HG03159 (cell line): ENCODE results near the gene CSNK1G3.

ENCODE experiments used
- ATAC-seq: cut with Tn5 transposase; IDR thresholded peaks from one replicate; pipeline ENCODE4 v1.9.1; 2021; ENCODE audit warnings: mild to moderate bottlenecking, moderate library complexity; ENCODE audit not compliant: unreplicated experiment

CSNK1G3 gene

DNA sequence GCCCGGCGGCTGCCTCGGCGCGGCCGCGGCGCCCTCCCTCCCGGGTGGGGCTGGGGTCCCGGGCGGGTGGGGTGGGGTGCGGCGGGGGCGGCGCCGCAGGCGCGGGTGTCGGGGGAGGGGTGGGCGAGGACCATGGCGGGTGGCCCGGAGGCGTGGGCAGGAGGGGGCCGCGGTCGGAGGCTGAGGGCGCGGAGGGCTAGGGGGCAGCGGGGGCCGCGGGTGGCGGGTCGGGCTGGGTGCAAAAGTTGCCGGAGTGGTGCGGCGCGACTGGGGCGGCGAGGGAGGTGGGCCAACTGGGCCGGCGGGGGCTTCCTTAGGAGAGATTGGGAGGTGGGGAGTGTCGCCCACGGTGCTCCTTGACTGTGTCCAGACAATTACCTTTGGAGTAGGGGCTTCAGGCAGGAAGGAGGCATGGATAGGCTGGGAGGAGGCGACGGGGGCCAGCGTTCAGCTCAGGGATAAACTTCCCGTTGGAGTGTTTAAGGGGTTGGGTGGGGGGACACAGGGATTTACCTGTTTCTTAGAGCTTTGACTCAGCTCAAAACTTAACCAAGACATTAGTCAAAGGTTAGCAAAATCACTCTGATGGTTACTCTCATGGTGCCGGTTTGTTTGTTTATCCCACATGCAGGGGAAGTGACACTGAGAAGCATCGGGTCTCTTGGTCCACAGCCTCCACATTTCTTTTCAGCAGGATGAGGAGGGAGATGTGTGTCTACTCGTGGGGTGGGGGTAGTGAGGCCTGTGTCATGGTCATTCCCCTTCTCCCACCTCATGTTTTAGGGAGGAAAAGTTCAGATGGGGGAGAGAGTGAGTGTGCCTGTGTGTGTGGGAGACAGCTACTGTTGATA, 859 bp downstream of the CSNK1G3 start:
- peak; percentile 24 for ATAC-seq

DNA sequence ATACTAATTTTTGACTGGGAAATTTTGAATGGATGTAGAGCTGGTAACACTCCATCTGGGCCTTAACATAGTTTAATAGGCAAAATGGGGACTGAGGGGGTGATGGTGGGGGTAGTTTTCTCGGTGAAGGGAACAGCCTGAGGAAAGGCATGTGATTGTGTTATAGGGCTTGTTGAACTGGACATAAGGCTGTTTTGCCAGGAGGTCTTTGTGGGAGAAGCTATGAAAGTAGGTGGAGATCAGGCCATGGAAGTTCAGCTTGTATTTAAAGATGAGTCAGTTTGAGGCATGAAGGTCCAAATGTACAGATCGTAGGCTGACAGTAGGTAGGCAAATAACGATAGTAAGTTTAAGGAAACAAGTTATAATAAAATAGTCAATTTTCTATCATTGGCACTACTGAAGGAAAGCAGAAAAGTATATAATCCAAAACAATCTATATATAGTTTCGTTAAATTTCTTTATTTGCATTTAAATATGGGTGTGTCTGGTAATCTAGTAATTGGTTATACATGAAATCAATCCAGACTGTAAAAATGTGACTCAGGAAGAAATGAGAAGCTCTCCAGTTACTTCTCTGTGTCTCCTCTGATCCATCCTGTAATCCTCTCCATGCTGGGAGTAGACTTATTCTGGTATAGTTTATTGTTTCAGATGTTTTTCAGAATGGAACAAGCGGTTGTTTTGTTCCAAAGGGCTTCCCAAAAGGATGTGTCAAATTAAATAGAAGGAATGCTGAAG, 2.8 kb downstream of the CSNK1G3 start:
- no peak for ATAC-seq

DNA sequence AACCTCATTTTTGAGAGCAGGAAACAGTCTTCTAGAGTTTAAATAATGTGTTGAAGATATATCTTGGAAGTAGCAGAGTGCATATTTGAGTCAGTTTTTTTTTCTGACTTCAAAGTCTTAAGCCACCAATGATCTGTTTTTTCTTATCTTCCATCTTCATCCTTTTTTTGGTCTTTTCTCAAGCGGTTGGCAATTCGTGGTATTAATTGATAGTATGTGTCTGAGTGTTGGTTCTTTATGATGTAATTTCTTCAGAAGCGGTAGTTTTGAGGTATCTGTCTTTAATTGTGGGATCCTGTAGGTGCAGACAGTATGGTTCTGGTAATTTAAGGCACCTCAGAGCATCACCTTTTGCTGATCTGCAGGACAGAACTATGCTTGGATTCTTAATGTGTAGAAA, 3.9 kb downstream of the CSNK1G3 start:
- no peak for ATAC-seq

DNA sequence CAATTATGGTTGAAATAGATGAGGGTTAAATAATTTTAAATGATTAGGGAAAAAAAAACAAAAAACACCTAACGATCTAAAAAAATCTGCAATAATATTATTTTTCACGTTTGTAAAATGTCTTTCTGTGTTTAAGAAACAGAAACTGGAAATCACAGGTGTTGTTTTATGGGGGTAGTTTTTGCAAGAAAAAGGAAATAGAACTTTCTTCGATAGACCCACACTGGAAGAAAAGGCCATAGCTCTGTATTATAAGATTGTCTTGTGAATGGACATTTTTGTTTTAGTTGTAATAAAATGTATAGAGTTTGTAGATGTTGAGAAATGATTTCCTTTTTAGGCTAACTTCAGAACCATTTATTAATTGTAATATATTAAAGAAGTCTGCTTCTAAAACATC, 5.5 kb downstream of the CSNK1G3 start:
- no peak for ATAC-seq

DNA sequence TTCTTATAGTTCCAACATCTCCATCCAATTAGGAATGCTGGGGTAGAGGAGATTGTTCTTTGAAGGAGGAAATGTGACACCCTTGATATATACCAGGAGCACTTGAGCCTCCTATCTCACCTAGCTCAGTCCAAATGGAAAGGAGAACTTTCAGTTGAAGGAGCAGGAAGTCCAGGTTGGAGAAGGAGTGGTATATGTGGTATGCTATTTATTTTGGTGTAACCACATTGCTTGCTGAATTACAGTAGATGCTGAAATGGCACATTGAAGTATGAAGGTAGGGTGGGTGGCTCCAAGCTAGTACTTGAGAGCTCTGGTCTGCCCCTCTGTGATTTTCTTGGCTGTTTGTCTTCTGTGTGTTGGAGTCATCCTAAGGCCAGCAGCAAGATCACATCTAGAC, 6.1 kb downstream of the CSNK1G3 start:
- peak; percentile 32 for ATAC-seq

DNA sequence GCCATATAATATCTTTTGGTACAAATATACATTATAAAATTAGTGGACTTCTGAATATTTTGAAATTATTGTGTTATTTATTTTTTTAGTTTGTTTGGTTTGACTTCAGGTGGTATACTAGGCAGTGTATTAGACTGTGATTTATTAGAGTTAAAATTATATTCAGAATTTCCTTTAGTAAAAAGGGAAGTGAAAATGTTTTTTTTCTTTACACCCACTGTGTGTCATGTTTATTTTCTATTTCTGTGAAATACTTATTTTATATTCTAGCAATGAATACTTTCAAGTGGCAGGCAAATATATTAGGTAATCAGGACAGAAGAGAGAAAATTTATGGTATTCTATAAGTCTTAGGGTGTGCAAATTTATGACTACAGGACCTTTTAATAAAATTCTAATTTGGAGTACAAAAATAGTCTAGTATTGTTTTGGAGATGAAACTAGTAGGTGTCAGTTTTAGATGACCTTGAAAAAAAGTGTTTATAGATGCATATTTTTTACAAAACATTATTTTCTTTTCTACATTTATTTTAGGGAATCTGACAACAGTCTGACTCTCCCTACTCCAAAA, 8.8 kb downstream of the CSNK1G3 start:
- ATAC-seq: peak; percentile 71

DNA sequence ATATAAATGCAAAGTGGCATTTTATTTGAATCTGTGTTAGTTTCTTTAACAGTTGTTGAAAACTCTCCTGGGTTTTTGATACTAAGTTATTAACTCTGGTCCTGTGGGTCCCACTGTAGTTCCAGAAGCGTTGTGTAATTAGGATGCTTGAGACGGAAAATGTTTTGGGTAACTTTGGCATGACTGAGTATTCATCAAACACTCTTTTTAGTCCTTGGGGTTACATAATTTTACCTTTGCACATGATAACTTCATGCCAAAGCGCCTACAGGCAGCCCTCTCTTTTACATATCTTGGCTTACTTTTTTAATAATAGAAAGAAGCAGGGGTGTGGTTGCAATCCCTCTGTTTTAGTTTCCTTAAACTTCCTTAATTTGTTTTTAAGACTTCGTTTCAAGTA, 12.2 kb downstream of the CSNK1G3 start:
- ATAC-seq: no peak

DNA sequence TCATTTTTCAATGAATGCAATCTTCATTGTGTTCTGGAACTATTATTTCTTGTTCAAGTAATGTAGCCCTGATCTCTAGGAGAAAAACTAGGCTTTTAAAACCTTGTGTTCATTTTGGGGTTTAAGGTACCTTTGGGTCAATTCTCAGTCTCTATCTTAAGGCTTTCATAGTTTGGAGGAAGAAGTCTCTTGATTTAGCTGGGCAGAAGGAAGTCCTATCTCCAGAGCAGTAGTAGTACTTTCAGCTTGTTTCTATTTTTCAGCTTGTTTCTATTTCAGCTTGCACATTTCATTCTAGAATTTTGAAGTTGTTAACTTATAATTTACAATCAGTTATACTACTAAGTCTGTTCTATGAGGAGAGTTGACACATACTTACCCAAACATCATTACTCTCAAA, 15.2 kb downstream of the CSNK1G3 start:
- no peak for ATAC-seq

DNA sequence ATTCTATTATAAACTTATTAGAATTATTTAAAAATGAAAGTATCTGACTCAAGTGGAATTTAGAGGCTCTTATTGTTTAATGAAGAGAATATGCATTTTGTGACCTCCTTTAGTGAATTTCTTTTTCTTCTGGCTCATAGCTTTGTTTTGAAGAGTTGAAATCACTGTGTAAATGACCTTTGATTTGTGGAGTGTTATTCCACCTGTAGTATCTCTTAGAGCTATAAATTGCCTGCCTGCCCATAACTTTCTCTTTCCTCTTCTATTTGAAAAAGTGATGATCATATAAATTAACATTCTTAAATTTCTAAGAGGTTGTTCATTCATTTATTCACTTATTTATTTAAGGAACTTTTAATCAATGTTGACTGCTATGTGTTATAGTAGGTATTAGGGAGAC, 16.1 kb downstream of the CSNK1G3 start:
- no peak for ATAC-seq

DNA sequence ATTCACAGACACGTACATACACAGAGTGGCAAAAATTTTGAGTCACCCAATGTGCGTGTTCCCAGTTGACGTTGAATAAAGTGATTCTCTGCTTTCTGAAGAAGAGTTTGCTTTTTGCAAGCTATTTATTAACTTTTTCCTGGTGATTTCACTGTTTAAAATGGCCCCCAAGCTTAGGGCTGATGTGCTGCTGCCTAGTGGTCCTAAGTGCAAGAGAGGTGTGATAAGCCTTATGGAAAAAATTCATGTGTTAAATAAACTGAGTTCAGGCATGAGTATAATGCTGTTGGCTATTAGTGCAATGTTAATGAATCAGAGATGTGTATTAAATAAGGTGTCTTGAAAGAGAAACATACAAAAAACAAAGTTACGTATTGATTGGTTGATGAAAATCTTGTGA, 16.9 kb downstream of the CSNK1G3 start:
- ATAC-seq: no peak

DNA sequence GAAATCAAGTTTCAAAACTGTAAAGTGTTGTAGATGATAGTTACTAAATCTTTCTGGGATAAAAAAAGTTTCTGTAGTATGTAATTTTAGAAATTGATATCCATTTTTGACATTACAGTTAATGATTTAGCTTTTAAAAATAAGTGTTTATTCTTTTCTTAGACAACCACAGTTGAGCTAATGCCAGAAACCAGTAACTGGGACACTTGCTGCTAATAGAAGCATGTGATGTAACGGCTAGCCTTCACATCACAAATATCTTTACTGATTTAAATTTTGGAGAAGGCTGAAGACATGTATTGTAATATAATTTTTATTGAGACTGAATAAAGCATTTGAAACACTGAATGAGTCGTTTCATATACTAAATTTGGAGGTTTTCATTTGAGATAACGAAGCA, 18.8 kb downstream of the CSNK1G3 start:
- no peak for ATAC-seq

DNA sequence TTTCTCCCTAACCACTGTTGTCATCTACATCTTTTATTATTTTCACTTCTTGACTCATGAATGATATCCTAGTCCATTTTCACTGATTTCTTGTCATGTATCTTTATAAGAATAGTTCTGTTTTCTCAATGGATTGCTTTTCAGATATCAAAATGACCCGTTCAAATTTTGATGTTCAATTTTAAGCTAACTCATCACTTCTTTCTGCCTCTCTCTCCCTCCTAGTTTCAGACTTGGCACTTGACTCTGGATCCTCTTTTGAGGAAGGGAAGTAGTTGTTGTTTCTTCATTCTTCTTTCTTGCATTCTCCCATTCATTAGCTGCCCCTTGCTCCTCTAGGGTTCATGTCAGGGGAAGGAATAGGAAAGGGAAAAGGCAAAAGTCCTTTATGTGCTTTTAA, 23.7 kb downstream of the CSNK1G3 start:
- ATAC-seq: no peak

DNA sequence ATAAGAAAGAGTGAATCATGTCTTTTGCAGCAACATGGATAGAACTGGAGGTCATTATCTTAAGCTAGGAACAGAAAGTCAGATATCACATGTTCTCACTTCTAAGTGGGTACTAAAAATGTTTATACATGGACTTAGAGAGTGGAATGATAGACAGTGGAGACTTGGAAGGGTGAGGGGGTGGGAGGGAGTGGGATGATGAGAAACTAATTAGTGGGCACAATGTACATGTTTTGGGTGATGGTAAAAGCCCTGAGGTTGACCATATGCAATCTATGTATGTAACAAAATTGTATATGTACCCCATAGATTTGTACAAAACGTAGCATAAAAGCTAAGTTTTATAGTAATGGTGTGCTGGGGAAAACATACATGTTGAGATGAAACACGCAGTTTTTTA, 25.3 kb downstream of the CSNK1G3 start:
- ATAC-seq: no peak

DNA sequence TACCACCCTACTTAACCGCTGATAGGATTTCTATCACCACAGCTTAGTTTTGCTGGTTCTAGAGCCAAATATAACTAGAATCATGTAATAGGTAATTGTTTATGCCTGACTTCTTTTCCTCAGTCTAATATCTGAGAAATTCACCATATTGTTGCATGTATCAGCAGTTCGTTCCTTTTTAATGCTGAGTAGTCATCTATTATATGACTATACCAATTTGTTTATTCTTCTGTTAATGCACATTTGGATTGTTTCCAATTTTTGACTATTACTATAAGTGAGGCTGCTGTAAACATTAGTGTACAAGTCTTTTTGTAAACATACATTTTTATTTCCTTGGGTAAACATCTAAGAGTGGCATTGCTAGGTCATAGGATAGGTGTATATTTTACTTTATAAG, 25.9 kb downstream of the CSNK1G3 start:
- ATAC-seq: no peak

DNA sequence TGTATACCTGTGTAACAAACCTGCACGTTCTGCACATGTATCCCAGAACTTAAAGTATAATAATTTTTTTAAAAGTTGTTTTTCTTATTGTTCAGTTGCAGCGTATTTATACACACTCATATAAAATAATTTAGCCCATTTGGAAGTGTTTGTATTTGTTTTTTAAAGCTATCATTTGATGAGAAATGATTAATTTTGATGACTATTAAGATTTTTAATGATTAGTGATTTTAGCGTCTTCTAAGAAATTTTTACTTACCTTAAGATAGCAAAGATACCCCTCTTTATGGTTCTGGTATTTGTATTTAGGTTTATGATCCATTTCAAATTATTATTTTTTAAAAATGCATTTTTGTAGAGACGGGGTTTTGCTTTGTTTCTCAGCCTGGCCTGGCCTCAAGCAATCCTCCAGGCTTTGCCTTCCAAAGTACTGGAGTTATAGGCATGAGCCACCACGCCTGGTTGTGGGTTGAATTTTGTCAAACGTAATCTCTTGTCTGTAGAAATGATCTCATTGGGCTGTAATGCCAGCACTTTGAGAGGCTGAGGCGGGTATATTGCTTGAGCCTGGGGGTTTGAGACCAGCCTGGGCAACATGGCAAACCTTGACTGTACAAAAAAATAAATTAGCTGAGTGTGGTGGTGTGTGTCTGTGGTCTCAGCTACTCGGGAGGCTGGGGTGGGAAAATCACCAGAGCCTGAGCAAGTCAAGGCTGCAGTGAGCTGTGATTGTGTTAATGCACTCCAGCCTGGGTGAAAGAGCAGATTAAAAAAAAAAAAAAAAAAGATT, 26.9 kb downstream of the CSNK1G3 start:
- ATAC-seq: no peak

DNA sequence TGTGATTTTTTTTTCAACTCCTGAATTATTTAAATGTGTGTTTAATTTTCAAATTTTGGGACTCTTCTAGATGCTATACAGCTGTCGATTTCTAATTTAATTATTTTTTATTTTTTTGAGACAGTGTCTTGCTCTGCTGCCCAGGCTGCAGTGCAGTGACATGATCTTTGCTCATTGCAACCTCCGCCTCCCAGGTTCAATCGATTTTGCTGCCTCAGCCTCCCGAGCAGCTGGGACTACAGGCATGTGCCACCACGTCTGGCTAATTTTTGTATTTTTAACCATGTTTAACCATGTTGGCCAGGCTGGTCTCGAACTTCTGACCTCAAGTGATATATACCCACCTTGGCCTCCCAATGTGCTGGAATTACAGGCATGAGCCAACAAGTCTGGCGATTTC, 28.6 kb downstream of the CSNK1G3 start:
- ATAC-seq: no peak

DNA sequence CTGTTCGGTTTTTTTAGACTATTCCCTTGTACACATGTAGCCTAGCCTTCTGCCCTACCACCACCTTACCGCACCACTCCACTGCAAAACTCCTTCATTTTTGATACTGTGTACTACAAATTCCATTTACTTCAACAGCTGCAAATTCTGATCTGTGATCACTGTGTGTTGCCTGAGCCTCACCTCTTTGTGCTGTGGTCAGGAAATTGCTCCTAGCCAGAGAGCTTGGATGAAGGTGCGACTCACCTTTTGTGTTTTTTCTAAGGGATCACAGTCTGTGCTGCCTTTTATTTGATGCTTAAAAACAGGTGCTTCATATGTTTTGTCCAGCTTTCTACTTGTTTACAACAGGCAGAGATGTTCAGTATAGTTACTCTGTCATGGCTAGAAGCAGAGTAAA, 31.5 kb downstream of the CSNK1G3 start:
- ATAC-seq: no peak

DNA sequence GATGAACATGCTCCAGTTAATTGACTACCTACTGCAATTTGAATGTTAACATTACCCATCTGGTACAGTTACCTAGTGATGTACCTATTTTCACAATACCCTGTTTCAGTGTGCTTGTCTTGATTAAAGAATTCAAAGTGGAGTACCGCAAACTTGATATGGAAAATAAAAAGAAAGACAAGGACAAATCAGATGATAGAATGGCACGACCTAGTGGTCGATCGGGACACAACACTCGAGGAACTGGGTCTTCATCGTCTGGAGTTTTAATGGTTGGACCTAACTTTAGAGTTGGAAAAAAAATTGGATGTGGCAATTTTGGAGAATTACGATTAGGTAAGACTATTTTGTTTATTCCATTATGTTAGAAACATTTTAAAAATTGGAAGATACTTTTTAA, 33.5 kb downstream of the CSNK1G3 start:
- no peak for ATAC-seq

DNA sequence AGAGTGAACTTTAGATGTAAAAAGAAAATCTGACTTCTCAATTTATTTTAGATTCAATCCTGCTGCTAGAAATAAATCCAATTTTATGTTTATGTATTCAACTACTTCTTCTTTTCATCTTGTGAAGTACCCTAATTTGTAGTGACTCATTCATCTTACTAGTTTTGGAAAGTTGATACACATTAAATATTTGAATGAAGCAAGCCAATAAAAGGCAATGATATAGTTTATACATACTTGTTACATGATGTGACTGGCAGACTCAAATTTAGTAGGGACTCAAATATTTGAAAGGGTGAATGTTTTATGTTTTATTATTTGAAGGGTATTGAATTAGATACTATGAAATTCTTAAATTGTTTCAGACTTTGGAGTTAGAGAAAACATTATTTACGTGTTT, 34.7 kb downstream of the CSNK1G3 start:
- no peak for ATAC-seq

DNA sequence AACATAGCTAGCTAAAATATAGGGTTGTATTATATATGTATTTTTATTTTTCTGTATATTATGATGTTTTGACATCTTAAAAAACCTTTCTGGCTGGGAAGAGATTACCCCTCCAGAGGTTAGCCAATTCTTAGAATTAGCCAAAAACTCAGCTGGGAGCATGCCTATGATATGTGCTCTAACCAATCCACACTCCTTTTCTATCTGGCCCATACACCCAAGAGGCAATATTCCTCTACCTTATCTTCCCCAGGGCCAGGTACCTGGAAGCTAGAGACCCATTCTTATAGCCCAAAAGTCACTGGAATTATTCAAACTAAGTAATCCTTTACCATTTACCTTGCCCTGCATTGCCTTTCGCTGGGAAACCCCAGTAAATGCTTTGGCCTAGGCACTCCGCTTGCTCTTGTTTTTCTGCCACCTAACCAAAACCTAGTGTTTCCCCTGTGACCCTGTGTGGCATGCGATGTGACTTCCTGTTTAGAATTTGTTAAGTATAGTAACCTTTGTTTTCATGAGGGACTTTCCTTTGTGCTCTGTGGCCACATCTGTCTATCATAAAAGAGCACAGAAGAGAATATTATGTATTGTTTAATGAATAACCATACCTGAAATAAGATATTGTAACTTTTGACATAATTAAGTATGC, 37.4 kb downstream of the CSNK1G3 start:
- ATAC-seq: peak; percentile 99

DNA sequence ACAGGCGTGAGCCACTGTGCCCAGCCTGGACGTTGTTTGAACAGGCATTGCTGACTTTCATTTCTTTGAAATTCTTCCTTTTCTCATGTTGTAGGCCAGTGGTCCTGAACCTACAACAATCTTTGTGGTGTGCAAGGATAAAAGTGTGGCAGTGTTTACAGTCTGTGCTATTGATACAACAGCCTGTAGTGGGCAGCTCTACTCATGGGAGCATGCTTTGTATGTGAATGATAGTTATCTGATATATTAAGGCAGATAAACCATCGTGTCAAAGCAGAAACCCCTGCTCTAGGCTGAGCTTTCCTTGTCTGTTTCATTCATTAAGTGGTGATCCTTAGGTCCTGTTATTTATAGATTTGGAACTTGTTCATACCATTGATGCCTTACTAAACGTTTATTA, 42.6 kb downstream of the CSNK1G3 start:
- ATAC-seq: no peak
